ENCODE data around the gene SPATC1L.
"Not testable (repeated sequence)": the region's sequence is repeated elsewhere in the genome, so short reads cannot be mapped to it uniquely, and the experiment has no call there.

The SPATC1L gene

DNA sequence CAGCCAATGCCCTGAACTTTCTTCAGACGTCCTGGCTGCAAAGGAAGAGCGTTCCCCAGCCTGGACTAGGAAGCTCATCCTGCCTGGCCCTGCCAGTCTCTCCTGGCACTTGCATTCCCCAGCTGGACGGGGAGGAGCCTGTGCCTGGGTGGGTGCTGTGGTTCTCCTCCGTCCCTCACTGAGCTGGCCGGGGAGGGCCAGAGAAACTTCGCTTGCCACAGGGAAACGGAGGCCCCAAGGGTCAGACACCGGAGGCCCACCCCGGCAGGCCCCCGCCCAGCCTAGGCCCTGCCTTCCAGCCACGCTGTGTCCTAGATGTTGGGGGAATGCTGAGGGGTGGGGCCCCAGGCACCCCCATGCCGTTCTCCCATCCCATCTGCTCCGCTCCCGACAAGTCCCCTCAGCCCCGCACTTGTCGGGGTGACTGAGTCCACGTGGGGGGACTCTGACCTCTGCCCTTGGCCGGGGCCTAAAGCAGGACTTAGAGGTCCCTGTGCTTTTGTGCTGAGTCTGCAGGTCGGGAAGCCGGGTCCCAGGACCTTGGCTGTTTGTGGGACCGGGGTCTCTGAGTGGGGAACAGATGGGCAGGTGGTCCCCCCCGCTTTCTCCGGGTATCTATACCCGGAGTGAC, 33.7 kb downstream of the SPATC1L start:
- no peak for DNase-seq (ENCODE audit: low read depth)

DNA sequence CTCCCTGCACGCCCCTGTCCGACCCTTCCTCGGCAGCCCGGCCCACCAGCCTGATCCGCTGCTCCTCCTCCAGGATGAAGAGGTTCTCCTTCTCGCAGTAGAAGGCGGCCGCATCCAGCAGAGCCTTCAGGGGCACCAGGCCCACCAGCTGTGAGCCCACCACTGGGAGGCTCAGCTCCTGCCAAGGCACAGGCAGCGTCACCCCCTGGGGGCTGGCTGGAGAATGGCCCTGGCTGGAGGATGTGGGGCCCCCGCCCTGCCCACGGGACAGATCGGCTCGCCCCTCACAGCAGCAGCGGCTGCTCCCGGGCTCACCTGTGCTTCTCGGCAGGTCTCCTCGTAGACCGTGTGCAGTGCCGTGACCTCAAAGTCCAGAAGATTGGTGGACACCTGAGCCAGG, 34.2 kb downstream of the SPATC1L start:
- DNase-seq (ENCODE audit: low read depth) = no peak

DNA sequence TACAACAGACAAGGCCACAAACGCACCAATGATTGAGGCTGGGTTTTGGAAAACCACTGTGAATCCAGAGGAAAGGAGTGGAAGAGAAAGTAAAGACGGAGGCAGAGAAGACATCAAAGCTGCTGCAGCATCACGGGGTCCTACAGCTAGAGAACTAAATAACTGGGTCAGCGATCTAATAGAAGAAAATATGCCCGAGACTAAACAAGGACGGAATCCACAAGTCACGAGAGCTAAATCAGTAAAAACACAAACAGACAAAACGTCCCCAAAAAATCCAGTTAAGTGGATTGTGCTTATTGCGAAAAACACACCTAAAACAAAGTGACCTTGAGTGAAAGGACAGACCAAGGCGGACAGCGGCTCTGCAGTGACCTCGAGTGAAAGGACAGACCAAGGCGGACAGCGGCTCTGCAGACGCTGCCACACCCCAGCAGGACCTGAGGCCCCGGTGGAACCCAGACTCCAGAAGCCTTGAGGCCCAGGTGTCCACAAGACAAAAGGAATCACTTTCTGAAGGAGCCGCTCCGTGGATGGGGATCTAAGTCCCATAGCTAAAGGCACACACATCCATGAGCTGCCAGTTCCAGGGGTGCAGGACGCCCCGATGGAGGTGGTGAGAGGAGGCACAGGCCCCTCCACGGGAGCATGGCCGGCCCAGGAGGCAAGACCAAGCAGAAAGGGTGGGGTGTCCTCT, 34.9 kb downstream of the SPATC1L start:
- no peak for DNase-seq (ENCODE audit: low read depth)

DNA sequence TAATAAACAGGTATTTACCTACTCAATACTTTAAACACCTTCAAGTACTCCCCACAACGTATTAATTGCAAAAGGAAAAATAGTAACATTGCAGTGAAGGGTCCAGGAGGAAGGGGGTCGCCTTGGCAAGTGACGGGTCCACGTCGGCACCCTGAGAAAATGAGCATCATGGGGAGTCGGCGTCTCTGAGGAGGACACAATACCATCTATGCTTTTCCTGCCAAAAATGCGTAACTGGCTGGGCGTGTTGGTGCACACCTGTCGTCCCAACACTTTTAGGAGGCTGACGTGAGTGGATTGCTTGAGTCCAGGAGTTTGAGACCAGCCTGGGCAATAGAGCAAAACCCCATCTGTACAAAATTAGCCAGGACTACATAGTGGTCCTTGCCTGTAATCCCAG, 36.2 kb downstream of the SPATC1L start:
- DNase-seq (ENCODE audit: low read depth) = no peak

DNA sequence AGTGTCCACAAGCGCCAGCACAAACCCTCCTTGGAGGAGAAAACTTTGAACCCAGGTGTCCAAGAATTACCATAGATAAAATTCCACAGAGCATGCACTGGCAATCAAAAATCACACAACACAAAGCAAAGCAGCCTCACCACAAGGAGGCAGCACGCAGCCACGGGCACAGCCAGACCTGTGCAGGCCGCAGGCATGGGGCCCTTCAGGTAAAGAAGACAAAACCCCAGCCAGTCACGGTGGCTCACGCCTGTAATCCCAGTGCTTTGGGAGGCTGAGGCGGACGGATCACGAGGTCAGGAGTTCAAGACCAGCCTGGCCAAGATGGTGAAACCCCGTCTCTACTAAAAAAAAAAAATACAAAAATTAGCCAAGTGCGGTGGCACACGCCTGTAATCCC, 36.8 kb downstream of the SPATC1L start:
- not testable (repeated sequence) for DNase-seq (ENCODE audit: low read depth)

DNA sequence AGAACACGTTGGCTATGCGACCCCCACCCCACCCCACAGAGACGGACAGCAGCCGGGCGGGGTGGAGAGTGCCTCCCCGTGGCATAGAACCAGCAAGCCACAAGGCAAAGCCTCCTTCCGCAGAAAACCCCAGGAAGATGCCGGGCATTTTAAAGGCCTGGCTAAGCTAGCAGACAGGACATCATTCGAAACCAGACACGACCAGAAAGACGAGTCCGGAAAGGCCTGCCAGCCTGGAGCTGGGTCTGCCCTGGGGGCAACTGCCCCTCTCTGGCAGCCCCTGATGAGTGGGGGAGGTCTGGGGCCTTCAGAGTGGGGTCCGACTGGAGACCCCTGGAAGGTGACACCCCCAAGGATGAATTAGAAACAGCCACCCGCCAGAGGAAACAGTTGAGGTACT, 37.4 kb downstream of the SPATC1L start:
- DNase-seq (ENCODE audit: low read depth) = no peak

DNA sequence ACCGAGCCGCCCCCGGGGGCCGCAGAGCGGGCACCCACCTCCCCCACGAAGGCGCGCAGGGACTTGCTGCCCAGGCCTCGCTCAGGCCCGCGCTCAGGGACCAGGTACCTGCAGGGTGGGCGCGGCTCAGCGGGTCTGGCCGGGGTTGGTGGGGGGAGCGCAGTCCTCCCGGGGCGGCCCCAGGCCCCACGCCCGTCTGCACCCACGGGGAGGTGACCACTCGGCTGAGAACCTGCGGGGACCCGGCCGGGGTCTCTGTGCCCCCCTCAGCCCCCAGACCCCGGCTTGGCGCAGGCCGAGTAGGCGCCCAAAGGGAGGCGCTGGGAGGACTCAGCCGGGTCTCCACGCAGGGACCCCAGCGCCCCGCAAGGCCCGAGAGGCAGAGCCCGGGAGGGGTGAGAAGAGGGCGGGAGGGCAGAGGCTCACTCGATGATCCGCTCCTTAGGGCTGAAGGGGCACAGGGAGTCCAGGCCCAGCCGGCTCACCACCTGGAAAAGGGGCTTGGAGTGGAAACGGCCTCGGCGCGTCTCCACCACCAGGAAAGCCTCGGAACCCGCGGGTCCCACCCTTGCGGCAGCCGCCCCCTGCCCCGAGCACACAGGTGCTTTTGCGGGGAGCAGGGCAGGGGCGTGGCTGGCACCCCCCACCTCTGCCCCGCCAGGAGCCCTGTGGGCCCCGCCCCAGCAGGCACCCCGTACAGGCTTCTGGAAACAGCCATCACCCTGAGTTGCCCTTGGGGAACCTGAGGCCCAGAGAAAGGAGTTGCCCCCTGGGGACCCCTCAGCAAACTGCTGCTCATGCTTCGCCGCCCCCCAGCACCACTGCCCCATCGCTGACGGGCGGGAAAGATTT, 38.2 kb downstream of the SPATC1L start:
- DNase-seq (ENCODE audit: low read depth) = no peak

DNA sequence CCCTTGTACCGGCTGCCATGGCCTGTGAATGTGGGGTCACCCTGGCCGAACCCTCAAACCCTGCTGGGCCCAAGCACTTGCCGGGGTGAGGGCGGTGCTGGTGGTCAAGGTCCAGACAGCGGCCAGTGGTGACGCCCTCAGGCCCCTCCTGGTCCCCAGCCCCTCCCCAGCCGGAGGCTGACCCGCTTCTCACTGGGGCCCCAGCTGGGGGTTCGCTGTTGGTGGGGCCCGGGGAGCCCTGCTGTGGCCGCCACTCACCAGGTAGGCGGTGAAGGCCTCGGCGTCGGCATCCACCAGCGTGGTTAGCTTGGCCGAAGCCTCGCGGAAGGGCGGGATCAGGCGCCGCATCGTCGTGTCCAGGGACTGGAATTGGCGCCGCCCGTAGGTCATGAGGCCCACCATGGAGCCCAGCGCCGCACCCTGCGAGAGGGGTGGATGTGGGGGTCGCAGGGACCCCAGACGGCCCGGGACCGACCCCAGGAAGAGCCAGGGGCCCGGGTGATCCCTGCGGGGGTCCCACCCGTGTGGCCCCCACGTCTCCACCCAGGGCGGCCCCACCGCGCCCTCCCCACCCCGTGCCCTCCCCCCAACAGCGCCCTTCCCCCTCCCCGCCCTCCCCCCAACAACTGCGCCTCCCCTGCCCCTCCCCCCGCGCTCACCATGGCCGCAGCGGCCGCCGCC, 39.0 kb downstream of the SPATC1L start:
- no peak for DNase-seq (ENCODE audit: low read depth)

DNA sequence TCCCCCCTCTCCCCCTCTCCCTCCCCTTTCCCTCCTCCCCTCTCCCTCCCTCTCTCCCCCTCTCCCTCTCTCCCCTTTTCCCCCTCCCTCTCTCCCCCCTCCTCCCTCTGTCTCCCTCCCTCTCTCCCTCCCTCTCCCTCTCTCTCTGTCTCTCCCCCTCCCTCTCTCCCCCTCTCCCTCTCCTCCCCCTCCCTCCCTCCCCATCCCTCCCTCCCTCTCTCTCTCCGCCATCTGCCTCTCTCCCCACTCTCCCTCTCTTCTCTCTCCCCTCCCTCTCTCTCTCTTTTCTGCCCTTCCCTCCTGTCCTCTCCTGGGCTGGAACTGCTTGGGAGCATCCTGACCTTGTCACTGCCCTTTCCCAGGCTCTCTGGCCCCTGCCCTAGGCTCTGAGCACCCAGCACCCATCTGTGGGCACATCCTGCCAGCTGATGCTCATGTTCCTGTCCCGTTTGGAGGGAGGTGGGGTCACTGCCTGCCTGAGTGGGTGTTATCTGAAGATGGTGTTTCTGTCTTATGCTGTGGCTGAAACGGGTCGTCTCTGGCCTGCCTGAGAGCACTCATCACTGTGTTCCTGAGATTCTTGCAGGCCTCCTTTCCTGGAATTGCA, 39.7 kb downstream of the SPATC1L start:
- DNase-seq (ENCODE audit: low read depth) = no peak

DNA sequence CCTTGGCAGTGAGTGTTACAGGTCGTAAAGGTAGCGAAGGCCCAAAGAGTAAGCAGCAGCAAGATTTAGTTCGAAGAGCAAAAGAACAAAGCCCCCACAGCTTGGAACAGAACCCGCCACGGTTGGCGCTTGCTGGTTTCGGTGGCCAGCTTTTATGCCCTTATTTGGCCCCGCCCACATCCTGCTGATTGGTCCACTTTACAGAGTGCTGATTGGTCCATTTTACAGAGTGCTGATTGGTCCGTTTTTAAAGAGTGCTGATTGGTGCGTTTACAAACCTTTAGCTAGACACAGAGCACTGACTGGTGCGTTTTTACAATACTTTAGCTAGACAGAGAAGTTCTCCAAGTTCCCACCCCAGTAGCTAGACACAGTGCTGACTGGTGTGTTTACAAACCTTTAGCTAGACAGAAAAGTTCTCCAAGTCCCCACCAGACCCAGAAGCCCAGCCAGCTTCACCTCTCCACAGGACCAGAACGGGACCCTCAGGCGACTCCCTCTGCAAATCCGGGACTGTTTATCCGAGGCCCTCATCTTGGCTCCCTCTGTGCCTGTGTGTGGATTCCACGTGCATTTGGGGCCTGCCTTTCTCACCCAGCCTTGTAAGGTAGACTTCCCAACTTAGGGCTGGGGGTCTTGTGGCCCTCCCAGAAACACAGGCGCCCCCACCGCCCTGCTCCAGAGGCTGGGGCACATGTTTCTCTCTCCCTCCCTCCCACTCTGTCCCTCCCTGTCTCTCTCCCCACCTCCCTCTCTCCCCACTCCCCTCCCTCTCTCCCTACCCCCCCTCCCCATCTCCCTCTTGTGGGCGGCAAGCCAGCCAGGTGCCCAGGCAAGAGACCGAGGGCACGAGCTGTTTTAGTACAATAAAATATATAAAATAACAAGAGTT, 41.4 kb downstream of the SPATC1L start:
- no peak for DNase-seq (ENCODE audit: low read depth)

DNA sequence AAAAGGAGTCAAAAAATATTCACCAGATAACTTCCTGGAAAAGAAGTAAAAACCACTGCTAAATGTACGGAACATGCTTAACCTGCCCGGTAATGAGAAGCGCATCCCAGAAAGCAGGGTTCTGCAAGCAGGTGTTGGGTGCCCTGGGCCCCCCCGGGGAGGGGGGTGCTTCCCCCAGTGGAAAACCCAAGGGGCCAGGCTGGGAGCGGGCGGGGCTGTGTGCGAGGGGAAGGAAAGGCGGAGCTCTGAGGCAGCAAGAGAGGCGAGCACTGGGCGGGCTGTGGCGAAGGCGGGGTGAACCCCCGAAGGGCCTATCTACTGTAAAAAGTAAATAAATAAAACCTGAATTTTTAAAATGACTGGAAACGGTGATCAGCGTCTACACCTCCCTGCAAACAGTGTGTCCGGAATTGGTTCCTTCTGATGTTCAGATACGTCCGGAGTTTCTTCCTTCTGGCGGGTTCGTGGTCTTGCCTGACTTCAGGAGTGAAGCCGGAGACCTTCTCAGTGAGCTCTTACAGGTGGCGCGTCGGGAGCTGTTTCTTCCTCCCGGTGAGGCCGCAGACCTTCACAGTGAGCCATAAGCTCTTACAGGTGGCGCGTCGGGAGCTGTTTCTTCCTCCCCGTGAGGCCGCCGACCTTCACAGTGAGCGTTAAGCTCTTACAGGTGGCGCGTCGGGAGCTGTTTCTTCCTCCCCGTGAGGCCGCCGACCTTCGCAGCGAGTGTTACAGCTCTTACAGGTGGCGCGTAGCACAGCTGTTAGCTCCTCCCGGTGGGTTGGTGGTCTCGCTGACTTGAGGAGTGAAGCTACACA, 42.3 kb downstream of the SPATC1L start:
- no peak for DNase-seq (ENCODE audit: low read depth)

DNA sequence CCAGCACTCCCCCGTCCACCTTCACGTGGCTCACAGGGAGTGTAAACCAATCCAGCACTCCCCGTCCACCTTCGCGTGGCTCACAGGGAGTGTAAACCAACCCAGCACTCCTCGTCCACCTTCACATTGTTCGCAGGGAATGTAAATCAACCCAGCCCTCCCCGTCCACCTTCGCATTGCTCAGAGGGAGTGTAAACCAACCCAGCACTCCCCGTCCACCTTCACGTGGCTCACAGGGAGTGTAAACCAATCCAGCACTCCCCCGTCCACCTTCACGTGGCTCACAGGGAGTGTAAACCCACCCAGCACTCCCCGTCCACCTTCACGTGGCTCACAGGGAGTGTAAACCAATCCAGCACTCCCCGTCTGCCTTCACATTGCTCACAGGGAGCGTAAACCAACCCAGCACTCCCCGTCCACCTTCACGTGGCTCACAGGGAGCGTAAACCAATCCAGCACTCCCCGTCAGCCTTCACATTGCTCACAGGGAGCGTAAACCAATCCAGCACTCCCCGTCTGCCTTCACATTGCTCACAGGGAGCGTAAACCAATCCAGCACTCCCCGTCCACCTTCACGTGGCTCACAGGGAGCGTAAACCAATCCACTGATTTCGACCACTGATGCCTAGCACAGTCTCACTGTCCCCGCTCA, 43.8 kb downstream of the SPATC1L start:
- DNase-seq (ENCODE audit: low read depth) = not testable (repeated sequence)

DNA sequence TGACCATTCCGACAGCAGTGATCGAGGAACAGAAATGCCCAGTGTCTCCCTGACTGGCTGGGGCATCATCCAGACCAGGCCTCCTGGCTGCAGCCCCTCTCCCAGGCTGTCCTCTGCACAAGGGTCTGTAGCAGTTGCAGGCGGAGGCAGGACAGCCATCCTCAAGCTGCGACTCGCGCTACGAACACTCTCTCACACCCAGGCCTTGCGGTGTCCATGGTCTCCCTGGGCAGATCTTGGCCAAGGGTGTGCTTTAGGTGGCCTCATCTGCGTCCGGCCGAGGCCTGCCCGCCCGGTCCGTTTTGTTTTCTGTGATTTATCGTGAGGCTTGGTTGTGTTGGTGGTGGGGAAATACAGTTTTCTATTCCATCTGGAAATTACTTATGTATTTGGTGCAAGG, 44.6 kb downstream of the SPATC1L start:
- DNase-seq (ENCODE audit: low read depth) = no peak

DNA sequence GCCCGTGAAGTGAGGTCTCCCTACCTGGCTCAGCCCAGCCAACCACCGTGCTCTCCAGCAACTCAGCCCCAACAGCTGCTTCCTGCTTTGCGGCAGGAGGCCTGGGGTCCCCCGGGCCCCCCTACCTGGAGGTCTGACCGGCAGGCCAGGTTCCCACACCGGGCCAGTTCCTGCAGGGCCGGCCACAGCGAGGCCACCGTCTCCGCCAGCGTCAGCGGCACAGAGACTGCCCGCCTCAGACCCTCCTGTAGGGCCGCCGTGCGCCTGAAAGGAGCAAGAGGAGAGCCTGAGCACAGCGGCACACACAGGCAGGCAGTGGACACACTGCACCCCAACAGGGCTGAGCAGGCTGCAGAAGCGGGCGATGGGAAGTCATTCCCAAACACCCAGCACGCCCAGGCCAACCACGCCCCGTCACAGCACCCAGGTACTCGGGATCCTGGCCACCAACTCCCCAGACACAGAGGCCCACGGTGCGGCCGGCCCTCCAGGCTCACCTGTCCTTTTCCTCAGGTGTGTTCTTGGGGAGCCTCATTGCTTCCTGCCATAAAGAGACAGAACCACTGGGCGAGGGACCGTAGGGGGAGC, 45.8 kb downstream of the SPATC1L start:
- DNase-seq (ENCODE audit: low read depth) = no peak

DNA sequence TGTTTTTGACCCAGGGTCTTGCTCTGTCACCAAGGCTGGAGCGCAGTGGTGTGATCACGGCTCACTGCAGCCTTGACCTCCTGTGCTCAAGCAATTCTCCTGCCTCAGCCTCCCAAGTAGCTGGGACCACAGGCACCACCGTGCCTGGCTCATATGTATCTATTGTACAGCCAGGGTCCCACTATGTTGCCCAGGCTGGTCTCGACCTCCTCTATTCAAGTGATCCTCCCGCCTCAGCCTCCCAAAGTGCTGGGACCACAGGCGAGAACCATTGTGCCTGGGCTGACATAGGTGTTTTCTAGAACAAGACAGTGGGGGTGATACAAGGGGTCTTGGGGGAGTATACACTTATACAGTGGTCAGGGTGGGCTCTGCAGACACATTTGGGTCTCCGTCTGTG, 46.4 kb downstream of the SPATC1L start:
- no peak for DNase-seq (ENCODE audit: low read depth)

DNA sequence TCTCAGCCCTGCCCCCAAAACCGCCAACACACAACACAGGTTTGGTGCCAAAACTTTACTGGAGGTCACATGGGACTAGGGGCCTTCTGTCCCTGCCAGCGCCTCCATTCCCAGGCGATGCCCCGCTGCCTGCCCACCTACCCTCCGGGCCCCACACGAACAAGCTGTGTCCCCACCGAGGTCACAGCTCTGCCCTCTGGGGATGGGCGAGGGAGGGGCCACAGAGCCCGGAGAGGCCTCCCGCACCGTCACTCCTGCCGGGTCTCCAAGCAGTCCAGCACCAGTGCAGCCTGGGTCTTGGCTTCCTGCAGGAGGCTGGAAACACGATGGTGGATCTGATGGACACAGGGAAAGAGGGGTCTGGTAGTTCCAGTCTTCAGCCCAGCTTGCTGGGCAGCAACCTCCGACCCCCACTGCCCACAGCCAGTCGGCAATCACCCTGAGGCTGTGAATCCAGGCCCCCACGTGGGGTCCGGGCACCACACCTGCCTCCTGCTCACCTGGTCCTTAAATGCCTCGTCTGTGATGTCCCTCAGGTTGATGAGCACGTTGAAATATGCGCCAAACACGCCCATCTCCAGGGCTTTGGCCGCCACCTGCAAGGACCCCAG, 47.4 kb downstream of the SPATC1L start:
- no peak for DNase-seq (ENCODE audit: low read depth)

DNA sequence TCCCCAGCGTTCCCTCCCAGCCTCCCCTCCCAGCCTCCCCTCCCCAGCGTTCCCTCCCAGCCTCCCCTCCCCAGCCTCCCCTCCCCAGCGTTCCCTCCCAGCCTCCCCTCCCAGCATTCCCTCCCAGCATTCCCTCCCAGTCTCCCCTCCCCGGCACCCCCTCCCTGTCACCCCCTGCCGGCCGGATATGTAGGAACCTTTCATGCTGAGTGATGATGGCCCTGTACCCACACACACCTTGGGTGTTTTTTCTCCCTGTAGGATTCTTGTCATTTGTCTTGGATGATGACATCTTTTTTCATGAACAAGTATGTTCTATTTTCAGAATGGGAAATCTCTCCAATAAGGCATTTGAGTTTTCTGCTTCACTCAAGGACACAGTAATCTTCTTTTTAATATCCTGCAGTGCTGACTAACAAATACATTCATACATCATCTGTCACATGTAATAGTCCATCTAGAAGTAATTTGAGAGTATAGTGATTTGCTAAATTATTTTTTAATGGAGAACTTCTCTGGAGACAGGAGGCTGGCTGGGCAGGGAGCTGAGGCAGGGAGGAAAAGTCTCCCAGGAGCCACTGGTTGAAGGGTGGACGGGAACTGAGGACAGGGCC, 48.4 kb downstream of the SPATC1L start:
- no peak for DNase-seq (ENCODE audit: low read depth)

Measured in EH (cell line).